HG03139 (cell line): ENCODE results near the gene GPR143.
"Not testable (repeated sequence)": the region's sequence is repeated elsewhere in the genome, so short reads cannot be mapped to it uniquely, and the experiment has no call there.

Experiments
- ATAC-seq: cut with Tn5 transposase; IDR thresholded peaks from one replicate; pipeline ENCODE4 v1.9.1; 2021; ENCODE audit not compliant: unreplicated experiment

The GPR143 gene

GRCh38 chrX:9765737-9766097 lies at the start of gene GPR143:
TSS of gene GPR143 (minus strand) at chrX:9765847. CDS start at chrX:9765817, 30 bp downstream.
- ATAC-seq: no peak

GRCh38 chrX:9811086-9811485 lies 45.4 kb upstream of the GPR143 start:
- ATAC-seq: not testable (repeated sequence)

- ATAC-seq: not testable (repeated sequence)
Observed at GRCh38 chrX:9809876-9810275, 44.2 kb upstream of the GPR143 start.

- no peak for ATAC-seq
Observed at GRCh38 chrX:9807355-9808182, 41.9 kb upstream of the GPR143 start.

GRCh38 chrX:9805956-9806355 lies 40.3 kb upstream of the GPR143 start:
- no peak for ATAC-seq

- ATAC-seq: no peak
Observed at GRCh38 chrX:9804444-9804843, 38.8 kb upstream of the GPR143 start.

- ATAC-seq: no peak
Observed at GRCh38 chrX:9802737-9803136, 37.1 kb upstream of the GPR143 start.

GRCh38 chrX:9797384-9798360 lies 32.0 kb upstream of the GPR143 start:
- no peak for ATAC-seq

- ATAC-seq: no peak
Observed at GRCh38 chrX:9794495-9794894, 28.8 kb upstream of the GPR143 start.

GRCh38 chrX:9790866-9791265 lies 25.2 kb upstream of the GPR143 start:
- ATAC-seq: no peak

- ATAC-seq: no peak
Observed at GRCh38 chrX:9789555-9789954, 23.9 kb upstream of the GPR143 start.

GRCh38 chrX:9788911-9789310 lies 23.3 kb upstream of the GPR143 start:
- ATAC-seq: no peak

GRCh38 chrX:9786798-9787635 lies 21.4 kb upstream of the GPR143 start:
- no peak for ATAC-seq

- ATAC-seq: no peak
Observed at GRCh38 chrX:9785944-9786797, 20.5 kb upstream of the GPR143 start, which contains the start of gene SHROOM2. TSS of gene SHROOM2 (plus strand) at chrX:9786429. CDS start at chrX:9786546, 117 bp downstream.

- ATAC-seq: no peak
Observed at GRCh38 chrX:9785254-9785943, 19.8 kb upstream of the GPR143 start.

GRCh38 chrX:9784332-9784731 lies 18.7 kb upstream of the GPR143 start:
- ATAC-seq: no peak

- ATAC-seq: no peak
Observed at GRCh38 chrX:9781941-9782340, 16.3 kb upstream of the GPR143 start.

- no peak for ATAC-seq
Observed at GRCh38 chrX:9775930-9776329, 10.3 kb upstream of the GPR143 start.

- ATAC-seq: no peak
Observed at GRCh38 chrX:9772943-9773342, 7.3 kb upstream of the GPR143 start.
